ENCODE measurements around the gene IL13RA2. TPM values are rescaled to one million over a fixed set of nuclear protein-coding genes. Genes with fewer than 3 reads are reported as not detected.

The IL13RA2 gene, protein sequence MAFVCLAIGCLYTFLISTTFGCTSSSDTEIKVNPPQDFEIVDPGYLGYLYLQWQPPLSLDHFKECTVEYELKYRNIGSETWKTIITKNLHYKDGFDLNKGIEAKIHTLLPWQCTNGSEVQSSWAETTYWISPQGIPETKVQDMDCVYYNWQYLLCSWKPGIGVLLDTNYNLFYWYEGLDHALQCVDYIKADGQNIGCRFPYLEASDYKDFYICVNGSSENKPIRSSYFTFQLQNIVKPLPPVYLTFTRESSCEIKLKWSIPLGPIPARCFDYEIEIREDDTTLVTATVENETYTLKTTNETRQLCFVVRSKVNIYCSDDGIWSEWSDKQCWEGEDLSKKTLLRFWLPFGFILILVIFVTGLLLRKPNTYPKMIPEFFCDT
- 1.3 and 4.6 TPM in 2 replicates for total RNA-seq

DNA sequence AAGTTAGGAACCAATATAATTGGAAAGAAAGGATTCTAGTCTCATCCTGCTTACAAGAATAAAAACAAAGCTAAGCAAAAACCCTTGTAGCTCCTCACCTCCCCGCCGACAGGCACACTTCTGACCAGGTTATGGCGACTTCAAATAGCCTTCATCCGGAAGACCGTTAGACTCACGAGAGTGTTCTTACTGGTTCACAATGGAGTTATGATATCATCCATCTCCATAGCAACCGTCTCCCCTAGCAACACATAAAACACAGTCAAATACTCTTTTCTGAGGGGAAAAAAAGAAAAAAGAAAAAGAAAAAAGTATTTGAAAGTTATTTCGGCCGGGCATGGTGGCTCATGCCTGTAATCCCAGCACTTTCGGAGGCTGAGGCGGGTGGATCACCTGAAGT is at the start of gene IL13RA2:
TSS of gene IL13RA2 (minus strand) at position 162 of the 400 bp plus-strand sequence. CDS start 347 bp downstream, outside the sequence.

Other genes with a start within 250 kb of the IL13RA2 start
- gene RBMXL3, start 171.8 kb upstream of the IL13RA2 start, total RNA-seq = not detected in 2 replicates
- gene LRCH2, start 216.5 kb upstream of the IL13RA2 start, total RNA-seq = 6.5 and 21.7 TPM in 2 replicates

Measured in epithelial cell of alveolus of lung (primary cell).